SK-N-SH (cell line): ENCODE results near the gene KLHL14. TPM values are rescaled to one million over a fixed set of nuclear protein-coding genes. Genes with fewer than 3 reads are reported as not detected.

ENCODE experiments used
- CTCF ChIA-PET: fragments of 300-600, 350-600 bp; formaldehyde crosslinking; extraction: SDS; loops from one replicate; lab custom pipeline; 2021; lab: Yijun Ruan, JAX
- POLR2A ChIA-PET: fragments of 350-600 bp; sonication (Branson Sonifier 250); formaldehyde crosslinking; extraction: SDS; loops from one replicate; lab custom pipeline; 2020; ENCODE audit warnings: antibody characterized with exemption, inconsistent platforms; lab: Yijun Ruan, JAX
- DNase-seq: peaks from one replicate; pipeline ENCODE4 v3.0.0; 2012
- H2AFZ ChIP-seq: fragments of 200-600 bp; sonication (generic); 2 replicates; pipeline ENCODE4 v1.8.1; 2016; ENCODE audit warnings: antibody characterized with exemption, mild to moderate bottlenecking, low read depth
- H3F3A ChIP-seq: fragments of 200-600 bp; sonication (generic); replicated peaks from 2 replicates; pipeline ENCODE3; 2016; ENCODE audit warnings: antibody characterized with exemption, mild to moderate bottlenecking; ENCODE audit not compliant: insufficient read depth
- H3K27ac ChIP-seq, 2 experiments: fragments of 200-500 bp in 1 of 2; fragments of 200-600 bp in 1 of 2; sonication (Bioruptor generic) in 1 of 2; sonication (generic), shearing (Covaris generic) in 1 of 2; 2 replicates each; pipeline versions ENCODE4 v1.5.1 to v1.6.1; 2014 to 2016; ENCODE audit warnings: low read depth in 2 of 2, inconsistent platforms in 1 of 2, low read length in 1 of 2, mild to moderate bottlenecking in 1 of 2, mixed read lengths in 1 of 2
- H3K27me3 ChIP-seq: fragments of 200-600 bp; sonication (generic), shearing (Covaris generic); 2 replicates; pipeline ENCODE4 v1.6.1; 2016; ENCODE audit warnings: mixed run types; ENCODE audit not compliant: insufficient read depth
- H3K36me3 ChIP-seq, 2 experiments: fragments of 200-500 bp in 1 of 2; fragments of 200-600 bp in 1 of 2; sonication (Bioruptor generic) in 1 of 2; sonication (generic) in 1 of 2; replicated peaks in 1 of 2; 2 replicates each; pipeline versions ENCODE3 to v1.5.1; 2014 to 2016; ENCODE audit warnings: low read length in 1 of 2, mild to moderate bottlenecking in 1 of 2; ENCODE audit not compliant: insufficient read depth in 2 of 2, control insufficient read depth in 1 of 2
- H3K4me1 ChIP-seq, 2 experiments: fragments of 200-500 bp in 1 of 2; fragments of 200-600 bp in 1 of 2; sonication (Bioruptor generic) in 1 of 2; sonication (generic), shearing (Covaris generic) in 1 of 2; 2 replicates each; pipeline versions ENCODE4 v1.5.1 to v1.6.1; 2014 to 2016; ENCODE audit warnings: low read depth in 1 of 2, low read length in 1 of 2, mixed run types in 1 of 2; ENCODE audit not compliant: insufficient read depth in 2 of 2, control insufficient read depth in 1 of 2
- H3K4me2 ChIP-seq: fragments of 200-600 bp; sonication (generic), shearing (Covaris generic); 2 replicates; pipeline ENCODE4 v1.6.1; 2017; ENCODE audit warnings: mixed run types
- H3K4me3 ChIP-seq, 2 experiments: fragments of 200-500 bp in 1 of 2; fragments of 200-600 bp in 1 of 2; sonication (Bioruptor generic) in 1 of 2; sonication (generic), shearing (Covaris generic) in 1 of 2; 2 replicates each; pipeline versions ENCODE4 v1.5.1 to v1.8.1; 2014 to 2016; ENCODE audit warnings: low read depth in 2 of 2, inconsistent platforms in 1 of 2, low read length in 1 of 2, mild to moderate bottlenecking in 1 of 2, mixed read lengths in 1 of 2, moderate library complexity in 1 of 2
- H3K79me2 ChIP-seq: fragments of 200-600 bp; sonication (generic); 2 replicates; pipeline ENCODE4 v1.8.1; 2017; ENCODE audit warnings: mild to moderate bottlenecking; ENCODE audit not compliant: insufficient read depth
- H3K9ac ChIP-seq: fragments of 200-600 bp; sonication (generic); 2 replicates; pipeline ENCODE4 v1.6.1; 2017; ENCODE audit warnings: mixed run types
- H3K9me2 ChIP-seq: fragments of 200-600 bp; sonication (generic); 2 replicates; pipeline ENCODE4 v1.6.1; 2017; ENCODE audit warnings: mixed run types
- H3K9me3 ChIP-seq: fragments of 200-600 bp; sonication (generic); 2 replicates; pipeline ENCODE4 v1.6.1; 2017; ENCODE audit warnings: mixed run types, mild to moderate bottlenecking, moderate library complexity
- H4K20me1 ChIP-seq: fragments of 200-600 bp; sonication (generic); 2 replicates; pipeline ENCODE4 v1.6.1; 2017; ENCODE audit warnings: mild to moderate bottlenecking, mixed run types; ENCODE audit not compliant: insufficient read depth
- EP300 ChIP-seq, 2 experiments: IDR thresholded peaks; 2 replicates each; pipeline versions ENCODE4 v1.4.0 to v1.6.1; 2012; ENCODE audit warnings: borderline replicate concordance in 1 of 2, low read depth in 1 of 2, low read length in 1 of 2
- FOXM1 ChIP-seq: IDR thresholded peaks from 2 replicates; pipeline ENCODE4 v1.4.0; 2012; ENCODE audit warnings: low read depth, mild to moderate bottlenecking
- GATA2 ChIP-seq: sonication (generic); formaldehyde crosslinking; IDR thresholded peaks from 2 replicates; pipeline ENCODE4 v1.5.0; 2020; ENCODE audit warnings: mild to moderate bottlenecking, missing genetic modification reagents
- JUND ChIP-seq: IDR thresholded peaks from 2 replicates; pipeline ENCODE4 v1.4.0; 2012
- NFIC ChIP-seq: IDR thresholded peaks from 2 replicates; pipeline ENCODE4 v1.4.0; 2012; ENCODE audit warnings: borderline replicate concordance
- NRF1 ChIP-seq: IDR thresholded peaks from 2 replicates; pipeline ENCODE4 v1.6.1; 2012; ENCODE audit warnings: low read depth, mild to moderate bottlenecking, low read length
- RCOR1 ChIP-seq: fragments of 150-350 bp; IDR thresholded peaks from 2 replicates; pipeline ENCODE4 v1.6.1; 2017; ENCODE audit warnings: antibody characterized with exemption, low read length
- RXRA ChIP-seq: IDR thresholded peaks from 2 replicates; pipeline ENCODE4 v1.4.0; 2012; ENCODE audit warnings: low read depth, mild to moderate bottlenecking, borderline replicate concordance
- SIN3A ChIP-seq: IDR thresholded peaks from 2 replicates; pipeline ENCODE4 v1.6.1; 2012; ENCODE audit warnings: low read depth, mild to moderate bottlenecking, low read length, moderate library complexity, borderline replicate concordance
- SMC3 ChIP-seq: IDR thresholded peaks from 2 replicates; pipeline ENCODE4 v1.6.1; 2012; ENCODE audit warnings: low read depth, low read length, improper control_type of control experiment
- YY1 ChIP-seq: IDR thresholded peaks from 2 replicates; pipeline ENCODE4 v1.4.0; 2012; ENCODE audit warnings: low read depth, mild to moderate bottlenecking
- WGBS: methylation state at CpG from one replicate; pipeline ENCODE4 v1.1.6; 2017; ENCODE audit warnings: low lambda C conversion rate; 5-methylcytosine and 5-hydroxymethylcytosine counted together
- polyA plus RNA-seq, 3 experiments: library from polyadenylated mRNA; depleted of rRNA; stranded (reverse); fragments of >200 nt; gene quantifications; 2 replicates each; pipeline ENCODE4 v1.2.3, GENCODE V29; 2012
- TF ChIP-seq, protein P1 (sequence below): IDR thresholded peaks from 2 replicates; pipeline ENCODE4; 2012
- TF ChIP-seq, protein P2 (sequence below): IDR thresholded peaks from 2 replicates; pipeline ENCODE4 v1.6.1; 2012; ENCODE audit warnings: mild to moderate bottlenecking, low read depth, low read length, moderate library complexity
- TF ChIP-seq, protein P3 (sequence below): fragments of 150-350 bp; IDR thresholded peaks from 2 replicates; pipeline ENCODE4 v1.6.1; 2017; ENCODE audit warnings: antibody characterized with exemption, low read length, low read depth, borderline replicate concordance
- TF ChIP-seq, protein P4 (sequence below): IDR thresholded peaks from 2 replicates; pipeline ENCODE4 v1.4.0; 2012; ENCODE audit warnings: low read depth, borderline replicate concordance
- TF ChIP-seq, protein P5 (sequence below): IDR thresholded peaks from 2 replicates; pipeline ENCODE4 v1.4.0; 2012; ENCODE audit warnings: low read depth

The KLHL14 gene
- polyA plus RNA-seq, 1 of the 3 experiments (the other 2 are of a cell fraction), result not detected

DNA sequence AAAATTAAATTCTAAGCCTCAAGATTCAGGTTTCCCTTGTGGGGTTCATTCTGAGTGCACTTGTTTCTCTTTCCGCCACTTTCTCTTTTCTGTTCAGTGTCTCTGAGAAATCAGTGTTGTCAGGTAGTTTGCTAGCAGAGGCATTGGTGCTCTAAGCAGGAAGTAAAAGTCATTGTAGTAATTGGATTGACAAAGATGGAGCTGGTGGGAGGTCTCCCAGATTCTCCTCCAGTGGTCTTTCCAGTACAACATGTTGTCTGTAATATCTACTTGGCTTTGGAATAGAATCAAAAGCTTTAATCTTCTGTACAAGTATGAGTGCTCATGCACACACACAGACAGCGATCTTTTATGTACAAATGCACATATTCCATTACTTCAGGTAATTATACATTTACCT is 135.6 kb downstream of the KLHL14 start:
- Histone ChIP-seq H3K9ac (no peak overlapping the region), H3K27ac (no peak overlapping the region), H2AFZ (no peak overlapping the region), H3K4me2 (no peak overlapping the region), H3K9me3 (no peaks in the 10 kb centered on the region), H3K79me2 (no peaks in the 10 kb centered on the region), H3K36me3 (no peaks in the 10 kb centered on the region), H3K9me2 (no peaks in the 10 kb centered on the region), H3K4me1 (no peaks in the 10 kb centered on the region), H3K27me3 (no peaks in the 10 kb centered on the region), H3F3A (no peaks in the 10 kb centered on the region), H4K20me1 (no peaks in the 10 kb centered on the region), H3K4me3 (no peak overlapping the region)
- POLR2A ChIA-PET, result no interaction called here
- TF ChIP-seq GATA2 (CRISPR knock-in tag), result no peak
- TF ChIP-seq EP300 (IDR thresholded peaks at IDR 0.05; ENCODE audit: borderline replicate concordance in 1 of 2, low read depth in 1 of 2, low read length in 1 of 2), result no peak
- TF ChIP-seq YY1, result no peak
- no peak for TF ChIP-seq NRF1
- no peak for TF ChIP-seq SIN3A
- TF ChIP-seq FOXM1, result no peak
- TF ChIP-seq, protein P1, sequence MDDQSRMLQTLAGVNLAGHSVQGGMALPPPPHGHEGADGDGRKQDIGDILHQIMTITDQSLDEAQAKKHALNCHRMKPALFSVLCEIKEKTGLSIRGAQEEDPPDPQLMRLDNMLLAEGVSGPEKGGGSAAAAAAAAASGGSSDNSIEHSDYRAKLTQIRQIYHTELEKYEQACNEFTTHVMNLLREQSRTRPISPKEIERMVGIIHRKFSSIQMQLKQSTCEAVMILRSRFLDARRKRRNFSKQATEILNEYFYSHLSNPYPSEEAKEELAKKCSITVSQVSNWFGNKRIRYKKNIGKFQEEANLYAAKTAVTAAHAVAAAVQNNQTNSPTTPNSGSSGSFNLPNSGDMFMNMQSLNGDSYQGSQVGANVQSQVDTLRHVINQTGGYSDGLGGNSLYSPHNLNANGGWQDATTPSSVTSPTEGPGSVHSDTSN, result no peak
- TF ChIP-seq, protein P2, sequence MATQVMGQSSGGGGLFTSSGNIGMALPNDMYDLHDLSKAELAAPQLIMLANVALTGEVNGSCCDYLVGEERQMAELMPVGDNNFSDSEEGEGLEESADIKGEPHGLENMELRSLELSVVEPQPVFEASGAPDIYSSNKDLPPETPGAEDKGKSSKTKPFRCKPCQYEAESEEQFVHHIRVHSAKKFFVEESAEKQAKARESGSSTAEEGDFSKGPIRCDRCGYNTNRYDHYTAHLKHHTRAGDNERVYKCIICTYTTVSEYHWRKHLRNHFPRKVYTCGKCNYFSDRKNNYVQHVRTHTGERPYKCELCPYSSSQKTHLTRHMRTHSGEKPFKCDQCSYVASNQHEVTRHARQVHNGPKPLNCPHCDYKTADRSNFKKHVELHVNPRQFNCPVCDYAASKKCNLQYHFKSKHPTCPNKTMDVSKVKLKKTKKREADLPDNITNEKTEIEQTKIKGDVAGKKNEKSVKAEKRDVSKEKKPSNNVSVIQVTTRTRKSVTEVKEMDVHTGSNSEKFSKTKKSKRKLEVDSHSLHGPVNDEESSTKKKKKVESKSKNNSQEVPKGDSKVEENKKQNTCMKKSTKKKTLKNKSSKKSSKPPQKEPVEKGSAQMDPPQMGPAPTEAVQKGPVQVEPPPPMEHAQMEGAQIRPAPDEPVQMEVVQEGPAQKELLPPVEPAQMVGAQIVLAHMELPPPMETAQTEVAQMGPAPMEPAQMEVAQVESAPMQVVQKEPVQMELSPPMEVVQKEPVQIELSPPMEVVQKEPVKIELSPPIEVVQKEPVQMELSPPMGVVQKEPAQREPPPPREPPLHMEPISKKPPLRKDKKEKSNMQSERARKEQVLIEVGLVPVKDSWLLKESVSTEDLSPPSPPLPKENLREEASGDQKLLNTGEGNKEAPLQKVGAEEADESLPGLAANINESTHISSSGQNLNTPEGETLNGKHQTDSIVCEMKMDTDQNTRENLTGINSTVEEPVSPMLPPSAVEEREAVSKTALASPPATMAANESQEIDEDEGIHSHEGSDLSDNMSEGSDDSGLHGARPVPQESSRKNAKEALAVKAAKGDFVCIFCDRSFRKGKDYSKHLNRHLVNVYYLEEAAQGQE, result no peak
- no peak for TF ChIP-seq RXRA
- no peak for TF ChIP-seq NFIC
- TF ChIP-seq JUND, result no peak
- TF ChIP-seq, protein P3, sequence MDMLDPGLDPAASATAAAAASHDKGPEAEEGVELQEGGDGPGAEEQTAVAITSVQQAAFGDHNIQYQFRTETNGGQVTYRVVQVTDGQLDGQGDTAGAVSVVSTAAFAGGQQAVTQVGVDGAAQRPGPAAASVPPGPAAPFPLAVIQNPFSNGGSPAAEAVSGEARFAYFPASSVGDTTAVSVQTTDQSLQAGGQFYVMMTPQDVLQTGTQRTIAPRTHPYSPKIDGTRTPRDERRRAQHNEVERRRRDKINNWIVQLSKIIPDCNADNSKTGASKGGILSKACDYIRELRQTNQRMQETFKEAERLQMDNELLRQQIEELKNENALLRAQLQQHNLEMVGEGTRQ, result no peak
- TF ChIP-seq SMC3, result no peak
- TF ChIP-seq, protein P4, sequence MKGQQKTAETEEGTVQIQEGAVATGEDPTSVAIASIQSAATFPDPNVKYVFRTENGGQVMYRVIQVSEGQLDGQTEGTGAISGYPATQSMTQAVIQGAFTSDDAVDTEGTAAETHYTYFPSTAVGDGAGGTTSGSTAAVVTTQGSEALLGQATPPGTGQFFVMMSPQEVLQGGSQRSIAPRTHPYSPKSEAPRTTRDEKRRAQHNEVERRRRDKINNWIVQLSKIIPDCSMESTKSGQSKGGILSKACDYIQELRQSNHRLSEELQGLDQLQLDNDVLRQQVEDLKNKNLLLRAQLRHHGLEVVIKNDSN, result no peak
- TF ChIP-seq, protein P5, sequence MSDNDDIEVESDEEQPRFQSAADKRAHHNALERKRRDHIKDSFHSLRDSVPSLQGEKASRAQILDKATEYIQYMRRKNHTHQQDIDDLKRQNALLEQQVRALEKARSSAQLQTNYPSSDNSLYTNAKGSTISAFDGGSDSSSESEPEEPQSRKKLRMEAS, result no peak
- no peak for TF ChIP-seq RCOR1
- 32% methylated on average over 2 of the region's 2 CpGs for WGBS
- DNase-seq, result no peak
- CTCF ChIA-PET, result interaction anchor here (1.1 kb wide), 1 partner anchor 85 kb away, joined by 3 read pairs; no protein-coding TSS in a partner anchor
